ENCODE data around the gene SLC45A1. TPM values are rescaled to one million over a fixed set of nuclear protein-coding genes. Genes with fewer than 3 reads are reported as not detected.
A peak's percentile ranks its signal among the peaks of the same experiment; 100 is the strongest.

Gene SLC45A1
- total and polyA plus RNA-seq, 2 of the 4 experiments (the other 2 are of a cell fraction), result 0.72 to 3.9 TPM

DNA sequence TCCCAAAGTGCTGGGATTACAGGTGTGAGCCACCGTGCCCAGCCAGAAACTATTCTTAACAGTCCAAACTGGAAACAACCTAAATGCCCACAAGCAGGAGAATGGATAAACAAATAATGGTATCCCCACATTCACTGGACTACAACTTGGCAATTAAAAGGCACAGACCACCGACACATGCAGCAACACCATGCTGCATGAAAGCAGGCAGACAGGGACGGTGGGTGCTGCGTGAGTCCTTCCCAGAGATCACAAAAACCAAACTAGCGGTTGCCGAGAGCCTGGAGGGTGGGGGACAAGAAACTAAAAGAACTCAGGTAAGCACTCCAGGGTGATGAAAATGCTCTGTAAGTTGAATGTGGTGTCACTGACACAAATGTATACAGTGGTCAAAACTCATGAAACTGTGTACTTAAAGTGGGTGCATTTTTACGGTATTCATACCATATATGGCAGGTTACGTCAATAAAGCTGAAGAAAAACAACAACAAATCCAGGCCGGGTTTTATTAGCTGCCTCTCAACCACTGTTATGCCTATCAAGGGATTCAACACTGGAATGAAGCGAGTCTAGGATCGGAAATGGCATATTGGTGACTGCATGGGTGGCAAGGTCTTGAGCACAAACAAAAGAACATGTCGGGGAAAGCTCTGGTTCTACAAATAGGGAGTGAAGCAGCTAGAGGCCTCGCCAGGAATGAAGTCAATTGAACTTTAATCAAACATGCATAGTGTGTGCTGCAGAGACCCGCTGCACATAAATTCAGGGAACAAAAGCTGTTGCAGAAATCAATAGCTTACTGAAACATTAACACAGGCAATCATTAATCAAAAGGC is 52.4 kb downstream of the SLC45A1 start:
- Histone ChIP-seq H4K5ac (ENCODE audit: low read depth, low read length) (no peak overlapping the region), H2BK15ac (ENCODE audit: low read depth, low read length) (no peak overlapping the region), H3K9me1 (ENCODE audit: insufficient read depth, low read length) (peaks cover 42% of the 10 kb centered on the region), H4K20me1 (ENCODE audit: insufficient read depth, low read length) (peaks cover 74% of the 10 kb centered on the region), H3K23ac (ENCODE audit: low read depth, low read length) (peak overlapping the region; percentile 75), H2AK5ac (ENCODE audit: low read depth, low read length) (peak overlapping the region; percentile 56; the same call in 1 of the 2 replicates), H3K79me1 (ENCODE audit: low read depth in 1 of 2, low read length in 2 of 2) (peaks cover 59 to 94% of the 10 kb centered on the region in 2 experiments), H2BK120ac (ENCODE audit: low read depth, low read length) (0 out of 2 replicates have a peak overlapping the region, but pooled peaks have one; percentile 6), H3K4ac (ENCODE audit: low read depth, low read length) (peak overlapping the region; percentile 44), H3K27ac (ENCODE audit: insufficient read depth, low read length) (no peak overlapping the region), H3K18ac (ENCODE audit: low read depth, low read length) (no peak overlapping the region; the same call in 1 of the 2 replicates), H2AFZ (replicated peaks; ENCODE audit: low read length, poor library complexity) (no peak overlapping the region), H3K36me3 (ENCODE audit: control insufficient read depth, insufficient read depth, low read length) (peaks cover 58% of the 10 kb centered on the region), H3K9me3 (ENCODE audit: control insufficient read depth, insufficient read depth, low read length) (no peaks in the 10 kb centered on the region), H2BK20ac (ENCODE audit: low read depth, low read length) (no peak overlapping the region), H3K14ac (replicated peaks; ENCODE audit: low read depth, low read length) (peak overlapping the region; percentile 43), H4K91ac (ENCODE audit: insufficient read depth, low read depth, low read length) (no peak overlapping the region), H3K27me3 (ENCODE audit: control insufficient read depth, insufficient read depth, low read length) (no peaks in the 10 kb centered on the region), H4K8ac (ENCODE audit: low read depth in 2 of 2, low read length in 2 of 2) (0 out of 4 replicates have a peak overlapping the region, but pooled peaks of 1 of the 2 experiments have one; percentile 8), H3K4me1 (ENCODE audit: control insufficient read depth, insufficient read depth, low read length) (peaks cover 50% of the 10 kb centered on the region), H2BK5ac (ENCODE audit: low read depth, low read length, poor library complexity, severe bottlenecking) (peak overlapping the region; percentile 9), H3K4me2 (ENCODE audit: low read depth, low read length) (no peak overlapping the region; the same call in 1 of the 2 replicates), H3K9ac (ENCODE audit: low read depth, low read length) (peak overlapping the region; percentile 18; the same call in 1 of the 2 replicates), H2AK9ac (replicated peaks; ENCODE audit: low read depth, low read length, poor library complexity) (no peak overlapping the region), H3K4me3 (ENCODE audit: insufficient read depth, low read depth, low read length) (no peak overlapping the region), H3K56ac (ENCODE audit: extremely low read depth, insufficient read depth, low read length) (no peak overlapping the region)
- no TSS peak for BruUV-seq (replicated peaks)
- intact Hi-C loops (cut with micrococcal nuclease), result loop anchor here (10.0 kb wide), 1 partner anchor 295 kb away; no protein-coding TSS in a partner anchor
- 40% methylated on average over 1 of the region's 14 CpGs; no CpG with 5 or more reads in 1 of the 2 experiments for WGBS, 2 experiments (ENCODE audit: extremely low coverage in 2 of 2, insufficient read length in 1 of 2)
- dilution Hi-C loops (cut with HindIII; ENCODE audit: low sequenced_read_pairs, unreplicated experiment), result no loop called here
- no peak for ATAC-seq (ENCODE audit: low read depth)
- ChIA-PET CTCF (no interaction called here), POLR2A (ENCODE audit: unreplicated experiment) (interaction anchor here (0.6 kb wide), 1 partner anchor 311 kb away, joined by 3 read pairs; no protein-coding TSS in a partner anchor)
- peak; percentile 33 for DNase-seq
- in situ Hi-C loops (cut with MboI; ENCODE audit: low sequenced_read_pairs), result no loop called here
- no peak for TF ChIP-seq SMC3 (IDR thresholded peaks at IDR 0.05; ENCODE audit: low read depth, low read length)
- TF ChIP-seq RFX5 (IDR thresholded peaks at IDR 0.05; ENCODE audit: low read depth, low read length), result no peak
- no peak for TF ChIP-seq MXI1 (IDR thresholded peaks at IDR 0.05; ENCODE audit: borderline replicate concordance, low read depth, low read length)
- no peak for TF ChIP-seq MAFK (IDR thresholded peaks at IDR 0.05; ENCODE audit: low read depth, low read length)
- TF ChIP-seq USF2 (IDR thresholded peaks at IDR 0.05; ENCODE audit: low read depth, low read length), result no peak
- no peak for TF ChIP-seq NFE2L2 (IDR thresholded peaks at IDR 0.05; ENCODE audit: low read depth, low read length)
- TF ChIP-seq CTCF (conservative IDR thresholded peaks at IDR 0.05; ENCODE audit: low read depth, low read length), result no peak
- no peak for TF ChIP-seq CEBPB (IDR thresholded peaks at IDR 0.05; ENCODE audit: low read depth, low read length)
- TF ChIP-seq RCOR1 (IDR thresholded peaks at IDR 0.05; ENCODE audit: insufficient replicate concordance, low read length), result no peak
- TF ChIP-seq POLR2A (IDR thresholded peaks at IDR 0.05; ENCODE audit: low read depth, low read length), result no peak
- no peak for TF ChIP-seq FOS (IDR thresholded peaks at IDR 0.05; ENCODE audit: low read depth, low read length)
- TF ChIP-seq, protein P1, sequence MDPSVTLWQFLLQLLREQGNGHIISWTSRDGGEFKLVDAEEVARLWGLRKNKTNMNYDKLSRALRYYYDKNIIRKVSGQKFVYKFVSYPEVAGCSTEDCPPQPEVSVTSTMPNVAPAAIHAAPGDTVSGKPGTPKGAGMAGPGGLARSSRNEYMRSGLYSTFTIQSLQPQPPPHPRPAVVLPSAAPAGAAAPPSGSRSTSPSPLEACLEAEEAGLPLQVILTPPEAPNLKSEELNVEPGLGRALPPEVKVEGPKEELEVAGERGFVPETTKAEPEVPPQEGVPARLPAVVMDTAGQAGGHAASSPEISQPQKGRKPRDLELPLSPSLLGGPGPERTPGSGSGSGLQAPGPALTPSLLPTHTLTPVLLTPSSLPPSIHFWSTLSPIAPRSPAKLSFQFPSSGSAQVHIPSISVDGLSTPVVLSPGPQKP (IDR thresholded peaks at IDR 0.05; ENCODE audit: borderline replicate concordance, low read depth, low read length), result no peak
- TF ChIP-seq BHLHE40 (IDR thresholded peaks at IDR 0.05; ENCODE audit: low read depth, low read length), result no peak
- TF ChIP-seq RAD21 (IDR thresholded peaks at IDR 0.05; ENCODE audit: low read length), result no peak

All from IMR-90 (cell line).